ENCODE data around the gene ZNF831.
A peak's percentile ranks its signal among the peaks of the same experiment; 100 is the strongest.

Gene ZNF831

GRCh38 chr20:59242714-59243626, 79.3 kb downstream of the ZNF831 start:
- H3K9me3 Mint-ChIP-seq: no peaks in the 10 kb centered on the region
- ATAC-seq (replicated peaks; ENCODE audit: extremely low read depth, poor library complexity, severe bottlenecking): peak; percentile 60
- H3K4me3 Mint-ChIP-seq: no peak overlapping the region
- peaks cover 17% of the 10 kb centered on the region for H3K4me1 Mint-ChIP-seq
- no peak for DNase-seq (ENCODE audit: low spot score in 2 of 2)
- H3K36me3 Mint-ChIP-seq (ENCODE audit: insufficient read depth): peaks cover 71% of the 10 kb centered on the region
- no peaks in the 10 kb centered on the region for H3K27me3 Mint-ChIP-seq
- H3K27ac Mint-ChIP-seq (ENCODE audit: low read depth): no peak overlapping the region

- no peak for DNase-seq (ENCODE audit: low spot score in 2 of 2)
- peaks cover 67% of the 10 kb centered on the region for H3K36me3 Mint-ChIP-seq (ENCODE audit: insufficient read depth)
- no peaks in the 10 kb centered on the region for H3K9me3 Mint-ChIP-seq
- no peak for ATAC-seq (replicated peaks; ENCODE audit: extremely low read depth, poor library complexity, severe bottlenecking)
- peaks cover 43% of the 10 kb centered on the region for H3K4me1 Mint-ChIP-seq
- H3K27ac Mint-ChIP-seq (ENCODE audit: low read depth): no peak overlapping the region
- no peak overlapping the region for H3K4me3 Mint-ChIP-seq
- no peaks in the 10 kb centered on the region for H3K27me3 Mint-ChIP-seq
Measured at GRCh38 chr20:59246691-59247400, 83.2 kb downstream of the ZNF831 start.

GRCh38 chr20:59247731-59248684, 84.4 kb downstream of the ZNF831 start:
- H3K27ac Mint-ChIP-seq (ENCODE audit: low read depth): no peak overlapping the region
- peaks cover 60% of the 10 kb centered on the region for H3K36me3 Mint-ChIP-seq (ENCODE audit: insufficient read depth)
- DNase-seq (ENCODE audit: low spot score in 2 of 2): no peak
- no peak for ATAC-seq (replicated peaks; ENCODE audit: extremely low read depth, poor library complexity, severe bottlenecking)
- H3K4me1 Mint-ChIP-seq: peaks cover 50% of the 10 kb centered on the region
- no peak overlapping the region for H3K4me3 Mint-ChIP-seq
- H3K27me3 Mint-ChIP-seq: no peaks in the 10 kb centered on the region
- H3K9me3 Mint-ChIP-seq: no peaks in the 10 kb centered on the region

- ATAC-seq (replicated peaks; ENCODE audit: extremely low read depth, poor library complexity, severe bottlenecking): no peak
- Mint-ChIP-seq H3K27ac (ENCODE audit: low read depth) (peak overlapping the region; percentile 79), H3K36me3 (ENCODE audit: insufficient read depth) (peaks cover 63% of the 10 kb centered on the region), H3K9me3 (no peaks in the 10 kb centered on the region), H3K27me3 (no peaks in the 10 kb centered on the region), H3K4me3 (no peak overlapping the region), H3K4me1 (peaks cover 65% of the 10 kb centered on the region)
- no peak for DNase-seq (ENCODE audit: low spot score in 2 of 2)
Measured at GRCh38 chr20:59250293-59250692, 86.7 kb downstream of the ZNF831 start.

- H3K4me1 Mint-ChIP-seq: peaks cover 63% of the 10 kb centered on the region
- ATAC-seq (replicated peaks; ENCODE audit: extremely low read depth, poor library complexity, severe bottlenecking) (peak; percentile 75), DNase-seq (ENCODE audit: low spot score in 2 of 2) (no peak)
- peak overlapping the region; percentile 67 for H3K4me3 Mint-ChIP-seq
- peak overlapping the region; percentile 79 for H3K27ac Mint-ChIP-seq (ENCODE audit: low read depth)
- peaks cover 55% of the 10 kb centered on the region for H3K36me3 Mint-ChIP-seq (ENCODE audit: insufficient read depth)
- no peaks in the 10 kb centered on the region for H3K27me3 Mint-ChIP-seq
- H3K9me3 Mint-ChIP-seq: no peaks in the 10 kb centered on the region
Measured at GRCh38 chr20:59253325-59253724, 89.7 kb downstream of the ZNF831 start.

- peaks cover 62% of the 10 kb centered on the region for H3K4me1 Mint-ChIP-seq
- peak overlapping the region; percentile 67 for H3K4me3 Mint-ChIP-seq
- ATAC-seq (replicated peaks; ENCODE audit: extremely low read depth, poor library complexity, severe bottlenecking) (peak; percentile 72), DNase-seq (ENCODE audit: low spot score in 2 of 2) (no peak)
- no peaks in the 10 kb centered on the region for H3K27me3 Mint-ChIP-seq
- no peaks in the 10 kb centered on the region for H3K9me3 Mint-ChIP-seq
- peaks cover 52% of the 10 kb centered on the region for H3K36me3 Mint-ChIP-seq (ENCODE audit: insufficient read depth)
- peak overlapping the region; percentile 79 for H3K27ac Mint-ChIP-seq (ENCODE audit: low read depth)
Measured at GRCh38 chr20:59253779-59254319, 90.2 kb downstream of the ZNF831 start.

- Mint-ChIP-seq H3K36me3 (ENCODE audit: insufficient read depth) (peaks cover 44% of the 10 kb centered on the region), H3K27me3 (no peaks in the 10 kb centered on the region), H3K4me3 (no peak overlapping the region), H3K27ac (ENCODE audit: low read depth) (peak overlapping the region; percentile 79), H3K4me1 (peaks cover 61% of the 10 kb centered on the region), H3K9me3 (no peaks in the 10 kb centered on the region)
- DNase-seq (ENCODE audit: low spot score in 2 of 2): no peak
- no peak for ATAC-seq (replicated peaks; ENCODE audit: extremely low read depth, poor library complexity, severe bottlenecking)
Measured at GRCh38 chr20:59255256-59255655, 91.6 kb downstream of the ZNF831 start.

GRCh38 chr20:59258221-59258621, 94.6 kb downstream of the ZNF831 start:
- H3K36me3 Mint-ChIP-seq (ENCODE audit: insufficient read depth): peaks cover 26% of the 10 kb centered on the region

GRCh38 chr20:59259946-59260345, 96.3 kb downstream of the ZNF831 start:
- Mint-ChIP-seq H3K4me3 (no peak overlapping the region), H3K27me3 (no peaks in the 10 kb centered on the region), H3K4me1 (peaks cover 25% of the 10 kb centered on the region), H3K9me3 (no peaks in the 10 kb centered on the region), H3K36me3 (ENCODE audit: insufficient read depth) (peaks cover 14% of the 10 kb centered on the region), H3K27ac (ENCODE audit: low read depth) (peak overlapping the region; percentile 54)
- DNase-seq (ENCODE audit: low spot score in 2 of 2) (no peak), ATAC-seq (replicated peaks; ENCODE audit: extremely low read depth, poor library complexity, severe bottlenecking) (no peak)

More at GRCh38 chr20:59258221-59258621, 94.6 kb downstream of the ZNF831 start:
- Mint-ChIP-seq H3K27ac (ENCODE audit: low read depth) (peak overlapping the region; percentile 46), H3K27me3 (no peaks in the 10 kb centered on the region), H3K4me1 (peaks cover 38% of the 10 kb centered on the region), H3K4me3 (no peak overlapping the region), H3K9me3 (no peaks in the 10 kb centered on the region)
- no peak for ATAC-seq (replicated peaks; ENCODE audit: extremely low read depth, poor library complexity, severe bottlenecking)
- no peak for DNase-seq (ENCODE audit: low spot score in 2 of 2)

- Mint-ChIP-seq H3K4me1 (peaks cover 16% of the 10 kb centered on the region), H3K4me3 (no peak overlapping the region), H3K36me3 (ENCODE audit: insufficient read depth) (no peaks in the 10 kb centered on the region), H3K27me3 (peaks cover 24% of the 10 kb centered on the region), H3K27ac (ENCODE audit: low read depth) (no peak overlapping the region), H3K9me3 (no peaks in the 10 kb centered on the region)
- ATAC-seq (replicated peaks; ENCODE audit: extremely low read depth, poor library complexity, severe bottlenecking): no peak
- DNase-seq (ENCODE audit: low spot score in 2 of 2): no peak
Measured at GRCh38 chr20:59265298-59265697, 101.7 kb downstream of the ZNF831 start.

- no peaks in the 10 kb centered on the region for H3K36me3 Mint-ChIP-seq (ENCODE audit: insufficient read depth)
- H3K9me3 Mint-ChIP-seq: no peaks in the 10 kb centered on the region
- H3K4me3 Mint-ChIP-seq: no peak overlapping the region
- peaks cover 19% of the 10 kb centered on the region for H3K4me1 Mint-ChIP-seq
- H3K27me3 Mint-ChIP-seq: peaks cover 42% of the 10 kb centered on the region
- no peak overlapping the region for H3K27ac Mint-ChIP-seq (ENCODE audit: low read depth)
- DNase-seq (ENCODE audit: low spot score in 2 of 2) (no peak), ATAC-seq (replicated peaks; ENCODE audit: extremely low read depth, poor library complexity, severe bottlenecking) (no peak)
Measured at GRCh38 chr20:59268870-59269269, 105.2 kb downstream of the ZNF831 start.
